ENCODE data around the gene PLD1. TPM values are rescaled to one million over a fixed set of nuclear protein-coding genes. Genes with fewer than 3 reads are reported as not detected.

The PLD1 gene
- total RNA-seq, 1 experiment from 2014 or later: 32.5 TPM

GRCh38 chr3:171643681-171644080 is 166.6 kb downstream of the PLD1 start:
- Histone ChIP-seq H4K20me1 (ENCODE audit: insufficient read depth) (no peaks in the 10 kb centered on the region), H3F3A (ENCODE audit: insufficient read depth, low read depth) (no peaks in the 10 kb centered on the region), H3K4me1 (replicated peaks; ENCODE audit: insufficient read depth) (no peaks in the 10 kb centered on the region), H3K9me3 (ENCODE audit: insufficient read depth, low read depth) (no peaks in the 10 kb centered on the region), H2AFZ (no peak overlapping the region), H3K79me2 (ENCODE audit: low read depth) (no peaks in the 10 kb centered on the region), H3K9me2 (ENCODE audit: insufficient read depth) (no peaks in the 10 kb centered on the region), H3K4me2 (no peak overlapping the region), H3K36me3 (ENCODE audit: low read depth) (no peaks in the 10 kb centered on the region), H3K4me3 (no peak overlapping the region), H3K27me3 (ENCODE audit: insufficient read depth, low read depth) (no peaks in the 10 kb centered on the region), H3K27ac (no peak overlapping the region)
- TF ChIP-seq EZH2 (IDR thresholded peaks at IDR 0.05; ENCODE audit: low read depth): no peak
- no peak for TF ChIP-seq CTCF (conservative IDR thresholded peaks at IDR 0.05)
- ChIA-PET POLR2A (ENCODE audit: unreplicated experiment) (no interaction called here), CTCF (no interaction called here)
- intact Hi-C loops (cut with micrococcal nuclease; ENCODE audit: unreplicated experiment): loop anchor here (10.0 kb wide), 1 partner anchor 831 kb away; no protein-coding TSS in a partner anchor
- BruUV-seq (replicated peaks): no TSS peak
- no peak for DNase-seq

GRCh38 chr3:171643033-171643432 is 167.2 kb downstream of the PLD1 start:
- Histone ChIP-seq H3K4me1 (replicated peaks; ENCODE audit: insufficient read depth) (no peaks in the 10 kb centered on the region), H3K9me2 (ENCODE audit: insufficient read depth) (no peaks in the 10 kb centered on the region), H3F3A (ENCODE audit: insufficient read depth, low read depth) (no peaks in the 10 kb centered on the region), H3K27ac (no peak overlapping the region), H3K4me3 (no peak overlapping the region), H2AFZ (no peak overlapping the region), H3K79me2 (ENCODE audit: low read depth) (no peaks in the 10 kb centered on the region), H4K20me1 (ENCODE audit: insufficient read depth) (no peaks in the 10 kb centered on the region), H3K36me3 (ENCODE audit: low read depth) (no peaks in the 10 kb centered on the region), H3K27me3 (ENCODE audit: insufficient read depth, low read depth) (no peaks in the 10 kb centered on the region), H3K4me2 (no peak overlapping the region), H3K9me3 (ENCODE audit: insufficient read depth, low read depth) (no peaks in the 10 kb centered on the region)
- intact Hi-C loops (cut with micrococcal nuclease; ENCODE audit: unreplicated experiment): loop anchor here (10.0 kb wide), 1 partner anchor 832 kb away; no protein-coding TSS in a partner anchor
- ChIA-PET CTCF (no interaction called here), POLR2A (ENCODE audit: unreplicated experiment) (no interaction called here)
- no TSS peak for BruUV-seq (replicated peaks)
- no peak for DNase-seq
- TF ChIP-seq EZH2 (IDR thresholded peaks at IDR 0.05; ENCODE audit: low read depth): no peak
- TF ChIP-seq CTCF (conservative IDR thresholded peaks at IDR 0.05): no peak

- TF ChIP-seq EZH2 (IDR thresholded peaks at IDR 0.05; ENCODE audit: low read depth) (no peak), CTCF (conservative IDR thresholded peaks at IDR 0.05) (0 out of 2 replicates have a peak, but pooled peaks have one; percentile 7)
- intact Hi-C loops (cut with micrococcal nuclease; ENCODE audit: unreplicated experiment): loop anchor here (10.0 kb wide), 1 partner anchor 834 kb away; no protein-coding TSS in a partner anchor
- BruUV-seq (replicated peaks): no TSS peak
- H3K9me2 ChIP-seq (ENCODE audit: insufficient read depth): no peaks in the 10 kb centered on the region
- no peaks in the 10 kb centered on the region for H3F3A ChIP-seq (ENCODE audit: insufficient read depth, low read depth)
- no peak for DNase-seq
- H4K20me1 ChIP-seq (ENCODE audit: insufficient read depth): no peaks in the 10 kb centered on the region
- no peak overlapping the region for H2AFZ ChIP-seq
- H3K79me2 ChIP-seq (ENCODE audit: low read depth): no peaks in the 10 kb centered on the region
- CTCF ChIA-PET: interaction anchor here (0.6 kb wide), 1 partner anchor 66 kb away, joined by 3 read pairs; no protein-coding TSS in a partner anchor
- no peaks in the 10 kb centered on the region for H3K27me3 ChIP-seq (ENCODE audit: insufficient read depth, low read depth)
- H3K9me3 ChIP-seq (ENCODE audit: insufficient read depth, low read depth): no peaks in the 10 kb centered on the region
- H3K4me3 ChIP-seq: no peak overlapping the region
- H3K4me2 ChIP-seq: no peak overlapping the region
- no peaks in the 10 kb centered on the region for H3K4me1 ChIP-seq (replicated peaks; ENCODE audit: insufficient read depth)
- H3K36me3 ChIP-seq (ENCODE audit: low read depth): no peaks in the 10 kb centered on the region
- H3K27ac ChIP-seq: no peak overlapping the region
- POLR2A ChIA-PET (ENCODE audit: unreplicated experiment): no interaction called here
These were observed 169.5 kb downstream of the PLD1 start for GRCh38 chr3:171640520-171641412.

Measured in PC-9 (cell line).